Cardiac muscle cell (in vitro differentiated cells and primary cell): ENCODE measurements around the gene KANSL1. TPM values are rescaled to one million over a fixed set of nuclear protein-coding genes. Genes with fewer than 3 reads are reported as not detected.

Source experiments
- DNase-seq, 2 donors: peaks; one replicate each; pipeline versions ENCODE4 v3.0.0 to v3.0.0-alpha.2; 2010 to 2017; ENCODE audit warnings: low read depth in 1 of 2, low spot score in 1 of 2
- H3K27ac ChIP-seq: fragments of 200-600 bp; sonication (generic); 2 replicates; pipeline ENCODE4 v1.5.1; 2016
- H3K27me3 ChIP-seq: fragments of 200-600 bp; sonication (generic); 2 replicates; pipeline ENCODE4 v1.6.0; 2016; ENCODE audit warnings: control low read depth
- H3K36me3 ChIP-seq: fragments of 200-600 bp; sonication (generic); 2 replicates; pipeline ENCODE4 v1.5.1; 2016; ENCODE audit warnings: control low read depth
- H3K4me1 ChIP-seq: fragments of 200-600 bp; sonication (generic); 2 replicates; pipeline ENCODE4 v1.8.1; 2017; ENCODE audit warnings: low read depth, mild to moderate bottlenecking, mixed run types
- H3K4me3 ChIP-seq: fragments of 200-600 bp; sonication (generic); 2 replicates; pipeline ENCODE4 v1.5.1; 2016; ENCODE audit warnings: mild to moderate bottlenecking
- H3K9me3 ChIP-seq: fragments of 200-600 bp; sonication (generic); 2 replicates; pipeline ENCODE4 v1.5.1; 2017; ENCODE audit warnings: low read depth, mild to moderate bottlenecking, control low read depth
- CTCF ChIP-seq: IDR thresholded peaks from 2 replicates; pipeline ENCODE4 v1.5.1; 2012; ENCODE audit warnings: low read depth, mild to moderate bottlenecking, low read length
- polyA plus RNA-seq: library from polyadenylated mRNA; unstranded; fragments of >200 nt; fragmentation: Nextera tagmentation; extraction: Ambion mirVana; gene quantifications from 2 replicates; pipeline ENCODE4 v1.2.1, GENCODE V29; 2016
- total RNA-seq: library from RNA; depleted of rRNA; stranded (reverse); fragments of >200 nt; gene quantifications from 2 replicates; pipeline ENCODE4 v1.2.3, GENCODE V29; 2016

The KANSL1 gene
- total and polyA plus RNA-seq, 2 experiments from 2014 or later, result 52.6 to 109 TPM

GRCh38 chr17:45984368-45984767 lies 208.9 kb downstream of the KANSL1 start:
- Histone ChIP-seq H3K36me3 (no peaks in the 10 kb centered on the region), H3K4me1 (no peaks in the 10 kb centered on the region), H3K27ac (no peak overlapping the region), H3K4me3 (no peak overlapping the region), H3K9me3 (no peaks in the 10 kb centered on the region), H3K27me3 (no peaks in the 10 kb centered on the region)
- no peak for TF ChIP-seq CTCF
- no peak for DNase-seq

GRCh38 chr17:45983614-45984310 lies 209.5 kb downstream of the KANSL1 start:
- Histone ChIP-seq H3K36me3 (no peaks in the 10 kb centered on the region), H3K27me3 (no peaks in the 10 kb centered on the region), H3K4me3 (no peak overlapping the region), H3K4me1 (no peaks in the 10 kb centered on the region), H3K9me3 (no peaks in the 10 kb centered on the region), H3K27ac (no peak overlapping the region)
- TF ChIP-seq CTCF, result no peak
- DNase-seq, result no peak

- Histone ChIP-seq H3K36me3 (no peaks in the 10 kb centered on the region), H3K27ac (no peak overlapping the region), H3K4me1 (no peaks in the 10 kb centered on the region), H3K4me3 (no peak overlapping the region), H3K27me3 (no peaks in the 10 kb centered on the region), H3K9me3 (no peaks in the 10 kb centered on the region)
- no peak for TF ChIP-seq CTCF
- no peak for DNase-seq
These were observed 210.2 kb downstream of the KANSL1 start for GRCh38 chr17:45982791-45983613.

DNA sequence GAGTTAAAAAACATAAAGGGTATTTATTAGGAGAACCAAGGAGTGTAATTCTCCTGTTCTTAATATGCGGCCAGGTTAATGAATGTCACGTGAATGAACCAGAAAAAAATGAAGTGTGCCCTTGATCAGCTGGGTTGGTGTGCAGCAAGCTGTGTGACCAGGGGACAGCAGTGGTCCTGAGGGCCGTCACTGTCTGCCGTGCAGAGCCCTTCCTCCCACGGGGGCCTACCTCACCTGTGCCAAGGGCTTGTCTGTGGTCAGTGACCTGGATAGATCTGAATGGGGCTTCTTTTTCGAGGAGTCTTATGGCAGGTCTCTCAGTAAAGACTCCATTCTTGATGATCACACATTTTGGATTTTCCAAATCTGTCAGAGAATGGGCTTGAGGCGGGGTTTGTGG lies 211.9 kb downstream of the KANSL1 start:
- H3K4me3 ChIP-seq, result no peak overlapping the region
- H3K27me3 ChIP-seq, result no peaks in the 10 kb centered on the region
- no peak for DNase-seq

DNA sequence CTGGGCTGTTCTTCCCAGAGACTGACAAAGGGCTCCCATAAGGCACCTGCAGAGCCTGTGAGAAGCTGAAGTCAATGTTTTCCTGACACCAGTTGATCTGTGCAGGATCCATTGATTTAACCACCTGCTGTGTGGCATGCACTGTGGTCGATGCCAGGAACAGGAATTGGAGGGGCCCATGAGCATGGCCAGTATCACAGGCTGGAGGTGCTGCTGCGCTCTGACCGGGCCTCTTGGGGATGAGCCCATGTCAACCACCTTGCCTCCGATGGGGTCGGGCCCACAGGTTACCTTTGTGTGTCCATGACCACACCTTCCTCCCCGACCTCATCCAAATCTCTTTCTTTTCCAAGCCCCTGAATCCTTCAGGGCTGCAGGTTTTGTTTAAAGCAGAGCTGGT lies 212.4 kb downstream of the KANSL1 start:
- no peak for TF ChIP-seq CTCF
- Histone ChIP-seq H3K27me3 (no peaks in the 10 kb centered on the region), H3K9me3 (no peaks in the 10 kb centered on the region), H3K27ac (no peak overlapping the region), H3K4me3 (no peak overlapping the region), H3K36me3 (no peaks in the 10 kb centered on the region), H3K4me1 (peaks cover 6% of the 10 kb centered on the region)
- DNase-seq, result no peak

More for the DNA sequence above, 211.9 kb downstream of the KANSL1 start:
- Histone ChIP-seq H3K27ac (no peak overlapping the region), H3K36me3 (no peaks in the 10 kb centered on the region), H3K4me1 (peaks cover 6% of the 10 kb centered on the region), H3K9me3 (no peaks in the 10 kb centered on the region)
- no peak for TF ChIP-seq CTCF

Other genes starting within 250 kb of the KANSL1 start
- not detected in 2 replicates for gene STH, start 194.2 kb downstream of the KANSL1 start, total RNA-seq
- not detected in 2 replicates for gene STH, start 194.2 kb downstream of the KANSL1 start, polyA plus RNA-seq
- gene LRRC37A, start 101.7 kb upstream of the KANSL1 start, total RNA-seq, result 1.1 and 1.9 TPM in 2 replicates
- gene LRRC37A, start 101.7 kb upstream of the KANSL1 start, polyA plus RNA-seq, result 2.7 and 2.9 TPM in 2 replicates
- gene ARL17B, start 168.3 kb upstream of the KANSL1 start, total RNA-seq, result 15.0 and 20.5 TPM in 2 replicates
- 18.8 and 23.8 TPM in 2 replicates for gene ARL17B, start 168.3 kb upstream of the KANSL1 start, polyA plus RNA-seq